Embryonic facial prominence (tissue), 1 donor: Measurements from ENCODE around the gene CERS5.
"Not testable (repeated sequence)": the region's sequence is repeated elsewhere in the genome, so short reads cannot be mapped to it uniquely, and the experiment has no call there.

Source experiments
- DNase-seq: peaks from one replicate; pipeline ENCODE4 v3.0.0-alpha.2; 2016; ENCODE audit errors: extremely low spot score

The CERS5 gene

DNA sequence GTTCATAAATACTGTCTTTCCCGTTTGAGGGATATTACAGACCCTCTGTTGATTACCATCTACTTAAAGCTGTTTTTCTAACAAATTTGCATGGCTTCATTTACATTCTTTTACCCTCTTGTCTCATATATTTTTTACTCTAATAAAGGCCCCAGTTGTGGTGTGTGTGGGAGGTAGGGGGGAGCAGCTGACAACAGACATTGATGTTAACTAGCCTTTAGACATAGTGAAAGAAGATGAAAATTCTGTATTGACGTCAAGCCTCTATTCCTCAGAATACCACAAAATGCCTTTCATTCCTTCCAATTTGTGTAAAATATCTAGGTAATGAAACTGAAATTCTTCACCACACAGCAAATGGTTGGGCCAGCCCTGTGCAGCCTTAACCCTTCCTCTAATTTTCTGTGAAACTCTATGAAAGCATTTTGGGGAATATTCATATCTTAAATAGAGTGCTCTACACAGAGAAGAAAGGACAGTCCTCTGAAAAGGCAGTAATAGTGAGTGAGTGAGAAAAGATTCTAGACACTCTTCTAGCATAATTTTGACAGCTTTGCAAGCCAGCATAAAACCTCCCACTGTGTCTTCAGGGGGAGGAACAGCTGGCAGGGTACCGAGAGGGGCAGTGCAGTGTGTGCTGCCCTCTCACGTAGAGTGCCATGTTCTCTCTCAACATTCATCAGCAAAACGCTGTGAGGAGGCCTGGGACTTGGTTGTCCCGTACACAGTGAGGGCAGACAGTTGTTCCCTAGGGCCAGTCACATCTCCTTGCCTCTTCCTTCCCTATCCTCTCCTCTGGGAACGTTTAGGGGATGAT is 20.1 kb upstream of the CERS5 start:
- no peak for DNase-seq

DNA sequence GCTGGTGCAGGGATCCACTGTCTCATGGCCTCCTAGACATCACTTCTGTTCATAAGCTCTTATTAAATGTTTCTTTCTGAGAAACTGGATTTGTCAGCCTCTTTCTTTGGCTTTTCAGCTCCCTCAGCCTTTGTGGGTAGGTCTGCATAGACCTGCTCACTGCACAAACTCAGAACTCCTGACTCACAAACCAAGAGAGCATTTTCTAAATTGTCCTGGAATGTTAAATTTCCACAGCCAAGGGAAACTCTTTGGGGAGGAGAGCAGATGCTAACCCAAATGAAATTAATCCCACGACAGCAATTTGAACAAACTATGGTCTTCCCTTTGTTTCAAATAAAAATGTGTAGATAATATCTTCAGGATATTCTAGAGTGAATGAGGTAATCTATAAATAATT is 19.5 kb upstream of the CERS5 start:
- DNase-seq: no peak

DNA sequence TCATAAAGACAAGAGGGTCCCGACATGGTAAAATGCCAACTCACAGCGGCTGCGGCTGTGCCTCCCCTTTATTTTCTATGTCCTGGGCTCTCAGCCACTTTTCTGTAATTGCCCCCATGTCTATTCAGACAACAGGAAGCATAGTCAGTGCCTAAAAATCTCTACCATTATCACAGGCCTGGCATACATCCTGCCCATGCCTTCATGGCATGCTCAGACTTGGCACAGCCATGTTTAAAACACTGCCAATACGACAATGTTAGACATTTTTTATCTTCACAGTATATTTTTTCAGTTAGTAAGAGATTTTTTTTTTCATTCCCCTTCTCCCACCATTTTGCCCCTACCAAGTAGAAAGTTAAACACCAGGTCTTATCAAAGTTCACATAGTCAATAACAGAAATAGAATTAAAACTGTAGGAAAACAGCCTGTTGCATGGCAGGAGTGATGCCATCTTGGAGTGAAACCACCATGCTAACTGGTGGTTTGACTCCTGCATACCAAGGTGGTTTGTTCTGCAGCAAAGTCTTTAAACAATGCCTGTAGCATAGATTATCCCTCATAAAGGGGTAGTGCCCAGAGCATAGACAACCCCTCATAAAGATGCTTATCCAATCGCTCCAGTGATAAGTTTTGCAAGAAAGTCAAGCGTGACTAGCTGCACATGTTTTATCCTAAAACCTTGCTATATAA is 18.9 kb upstream of the CERS5 start:
- no peak for DNase-seq

DNA sequence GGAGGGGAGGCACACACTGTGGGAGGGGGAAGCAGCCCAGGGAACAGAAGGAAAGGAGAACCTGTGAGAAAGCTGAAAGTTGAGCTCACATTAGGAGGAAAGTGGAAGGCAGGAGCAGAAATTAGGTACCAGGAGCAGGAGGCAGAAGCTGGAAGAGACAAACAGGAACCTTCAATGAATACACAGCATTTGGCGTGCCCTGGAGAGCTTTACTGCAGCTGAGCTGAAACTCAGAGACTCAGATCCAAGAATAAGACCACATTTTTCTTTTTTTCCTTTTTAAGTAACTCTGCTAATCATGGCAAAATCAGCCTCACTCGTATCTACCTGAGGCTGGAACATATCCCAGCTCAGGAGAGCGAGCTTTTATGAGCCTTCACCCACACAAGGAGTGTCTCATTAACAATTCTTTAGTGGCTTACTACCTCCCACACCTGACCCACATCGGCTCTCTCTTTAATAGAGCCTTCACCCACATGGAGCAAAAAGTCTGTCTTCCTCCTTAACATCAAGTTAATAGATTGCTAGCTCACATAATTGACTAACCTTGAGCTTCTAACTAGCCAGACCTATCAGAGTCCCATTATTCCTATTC is 18.2 kb upstream of the CERS5 start:
- DNase-seq: no peak

DNA sequence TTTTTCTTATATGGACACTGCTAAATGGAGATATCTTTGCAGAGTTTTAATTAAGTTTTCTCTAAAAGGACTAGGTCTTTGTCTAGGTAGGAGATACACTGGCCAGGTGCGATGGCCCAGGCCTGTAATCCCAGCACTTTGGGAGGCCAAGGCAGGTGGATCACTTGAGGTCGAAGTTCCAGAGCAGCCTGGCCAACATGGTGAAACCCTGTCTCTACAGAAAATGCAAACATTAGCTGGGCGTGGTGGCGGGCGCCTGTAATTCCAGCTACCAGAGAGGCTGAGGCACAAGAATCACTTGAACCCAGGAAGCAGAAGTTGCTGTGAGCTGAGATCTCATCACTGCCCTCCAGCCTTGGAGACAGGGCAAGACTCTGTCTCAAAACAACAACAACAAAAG is 17.1 kb upstream of the CERS5 start:
- no peak for DNase-seq

DNA sequence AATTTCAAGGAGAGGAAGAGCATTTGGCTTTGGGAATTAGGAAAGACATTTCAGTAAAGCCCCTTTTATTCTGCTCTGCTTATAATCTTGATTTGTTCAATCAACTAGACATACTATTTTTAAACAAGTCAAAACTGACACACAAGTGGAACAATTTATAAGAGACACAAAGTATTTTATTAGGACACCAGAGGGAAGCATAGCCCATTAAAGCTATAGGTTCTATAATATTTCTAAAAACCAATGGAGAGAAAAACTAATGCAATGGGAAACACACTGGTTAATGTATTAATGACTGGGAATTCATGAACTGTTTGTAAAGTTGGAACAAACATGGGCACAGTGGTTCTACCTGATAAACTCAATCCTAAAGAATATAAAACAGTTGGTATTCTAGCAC is 15.3 kb upstream of the CERS5 start:
- DNase-seq: no peak

DNA sequence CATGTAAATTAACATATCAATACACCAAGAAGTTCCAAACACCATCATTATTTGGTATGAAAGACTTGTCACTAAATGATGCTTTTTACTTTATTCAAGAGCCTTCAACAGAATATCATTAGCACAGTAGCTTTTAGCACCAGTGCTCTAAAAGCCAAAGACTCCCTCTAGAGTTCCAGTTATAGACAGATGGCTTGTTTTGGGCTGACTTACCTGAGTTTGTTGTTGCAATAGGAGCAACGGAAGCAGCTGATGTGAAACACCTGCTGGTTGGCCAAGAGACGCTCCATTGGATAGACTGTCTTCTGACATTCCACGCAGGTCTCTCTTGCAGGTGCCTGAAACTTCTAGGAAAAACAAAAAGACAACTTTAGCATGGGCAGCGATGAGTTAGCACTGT is 14.5 kb upstream of the CERS5 start:
- DNase-seq: no peak

DNA sequence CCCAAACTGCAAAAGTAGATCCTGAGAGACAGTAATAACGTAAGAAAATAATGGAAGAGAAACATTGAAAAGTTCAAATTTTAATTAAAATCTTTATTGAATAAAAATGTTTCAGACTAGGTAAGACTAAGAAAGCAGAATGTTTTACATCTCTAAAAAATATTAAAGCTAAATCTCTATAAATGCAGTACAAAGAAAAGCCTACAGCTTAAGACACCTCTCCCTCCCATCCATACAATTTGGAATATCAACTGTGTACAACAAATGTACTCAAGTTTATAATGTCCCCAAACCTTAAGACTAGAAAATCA is 8.5 kb upstream of the CERS5 start:
- DNase-seq: no peak

DNA sequence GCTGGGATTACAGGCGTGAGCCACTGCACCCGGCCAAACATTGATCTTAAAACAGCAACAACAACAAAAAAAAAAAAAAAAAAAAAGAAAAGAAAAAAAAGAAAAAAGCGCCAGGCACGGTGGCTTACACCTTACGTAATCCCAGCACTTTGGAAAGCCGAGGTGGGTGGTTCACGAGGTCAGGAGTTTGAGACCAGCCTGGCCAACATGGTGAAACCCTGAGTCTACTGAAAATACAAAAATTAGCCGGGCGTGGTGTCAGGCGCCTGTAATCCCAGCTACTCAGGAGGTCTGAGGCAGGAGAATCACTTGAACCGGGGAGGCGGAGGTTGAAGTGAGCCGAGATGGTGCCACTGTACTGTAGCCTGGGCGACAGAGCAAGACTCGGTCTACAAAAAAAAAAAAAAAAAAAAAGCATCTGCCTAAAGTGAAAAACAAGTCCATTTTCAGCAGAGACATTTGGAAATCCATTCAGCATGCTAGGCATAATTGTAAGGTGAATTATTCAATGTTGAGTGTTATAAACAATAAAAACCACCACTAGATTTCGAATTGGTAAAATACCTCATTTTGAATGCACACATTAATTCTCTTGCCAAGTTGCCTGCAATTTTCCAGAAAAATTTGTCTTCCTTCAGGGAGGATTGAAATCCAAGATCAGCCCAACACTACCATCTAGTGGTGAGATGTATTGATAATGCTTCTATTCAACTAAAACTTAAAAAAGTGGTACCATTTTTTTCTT is 8.0 kb upstream of the CERS5 start:
- peak; percentile 71 for DNase-seq

DNA sequence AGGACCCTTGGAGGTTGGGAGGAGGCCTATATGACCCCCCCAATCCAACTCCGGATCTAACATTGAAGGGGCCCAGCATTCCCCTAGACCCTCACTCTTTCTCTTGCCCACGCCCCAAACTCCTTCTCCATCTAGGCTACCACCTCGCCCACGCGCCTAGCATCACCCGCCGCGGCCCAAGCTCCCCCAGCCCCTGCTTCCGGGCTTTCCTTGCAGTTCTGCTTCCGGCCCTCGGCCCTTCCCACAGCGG is 445 bp downstream of the CERS5 start:
- no peak for DNase-seq

DNA sequence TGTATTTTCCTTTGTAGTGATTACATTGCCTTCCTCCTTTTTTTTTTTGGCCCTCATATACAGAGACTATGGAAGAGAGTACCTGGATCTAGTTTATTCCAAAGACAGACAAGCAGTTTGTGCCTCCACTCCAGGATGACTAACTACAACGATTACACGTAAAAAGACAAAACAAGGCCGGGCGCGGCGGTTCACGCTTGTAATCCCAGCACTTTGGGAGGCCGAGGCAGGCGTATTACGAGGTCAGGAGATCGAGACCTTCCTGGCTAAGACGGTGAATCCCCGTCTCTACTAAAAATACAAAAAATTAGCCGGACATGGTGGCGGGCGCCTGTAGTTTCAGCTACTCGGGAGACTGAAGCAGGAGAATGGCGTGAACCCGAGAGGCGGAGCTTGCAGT is 2.2 kb downstream of the CERS5 start:
- DNase-seq: no peak

DNA sequence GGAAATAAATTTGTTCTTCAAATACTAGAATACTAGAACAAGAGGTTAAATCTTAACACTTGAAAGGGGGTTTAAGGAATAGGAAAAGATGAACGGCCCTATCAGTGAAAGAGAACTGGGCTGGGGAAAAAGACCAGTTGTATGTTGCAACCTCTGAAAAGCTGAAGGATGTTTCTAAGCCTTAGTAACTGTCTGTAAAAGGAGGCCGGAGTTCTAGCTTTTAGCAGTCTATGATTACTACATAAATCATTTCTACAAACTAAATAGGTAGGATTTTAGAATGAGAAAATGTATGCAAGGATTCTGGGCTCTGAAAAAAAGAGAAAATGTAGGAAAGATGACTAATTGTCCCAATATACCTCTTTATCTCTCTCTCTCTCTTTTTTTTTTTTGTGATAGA is 4.9 kb downstream of the CERS5 start:
- no peak for DNase-seq

DNA sequence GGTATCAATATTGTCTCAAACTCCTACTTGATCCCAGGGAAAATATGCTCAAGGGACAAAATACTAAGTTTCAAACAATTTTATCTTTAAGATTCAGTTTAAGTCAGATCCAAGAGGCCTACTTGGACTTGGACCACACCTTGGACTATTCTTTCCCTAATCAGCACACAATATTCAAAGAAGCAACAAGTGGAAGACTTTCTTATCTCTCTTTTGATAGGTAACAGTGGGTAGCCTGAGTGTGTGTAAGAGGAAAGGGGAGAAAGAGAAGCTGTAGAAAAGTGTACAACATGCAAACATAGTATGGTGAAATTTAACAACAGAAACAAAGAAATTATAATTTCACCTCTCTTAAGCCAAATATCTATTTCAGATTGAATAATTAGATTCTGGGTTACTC is 6.5 kb downstream of the CERS5 start:
- no peak for DNase-seq

DNA sequence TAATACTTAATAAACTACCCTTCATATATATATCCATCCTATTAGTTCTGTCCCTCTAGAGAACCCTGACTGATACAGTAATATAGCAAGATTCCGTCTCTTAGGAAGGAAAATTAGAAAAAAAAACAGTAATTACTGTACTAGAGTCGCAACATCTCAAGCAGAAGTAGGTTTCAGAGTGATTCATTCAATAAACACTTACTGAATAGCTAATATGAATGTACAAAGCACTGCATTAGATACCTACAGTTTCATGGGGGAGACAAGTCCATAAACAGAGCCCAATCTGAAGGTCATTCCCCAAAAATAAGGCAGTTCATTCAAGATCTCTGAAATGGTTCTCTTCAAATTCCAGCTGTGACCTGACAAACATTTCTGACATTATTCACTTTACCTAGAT is 9.9 kb downstream of the CERS5 start:
- no peak for DNase-seq

DNA sequence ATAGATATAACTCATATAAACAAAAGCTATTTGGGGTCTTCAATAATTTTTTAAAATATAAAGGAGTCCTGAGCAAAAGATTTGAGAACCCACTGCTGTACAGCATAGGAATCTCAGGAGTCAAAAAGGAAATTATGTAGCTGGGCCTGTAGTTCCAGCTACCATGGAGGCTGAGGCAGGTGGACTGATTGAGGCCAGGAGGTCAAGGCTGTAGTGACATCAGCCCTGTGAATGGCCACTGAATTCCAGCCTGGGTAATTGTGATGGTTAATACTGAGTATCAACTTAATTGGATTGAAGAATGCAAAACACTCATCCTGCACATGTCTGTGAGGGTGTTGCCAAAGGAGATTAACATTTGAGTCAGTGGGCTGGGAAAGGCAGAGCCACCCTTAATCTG is 10.5 kb downstream of the CERS5 start:
- no peak for DNase-seq

DNA sequence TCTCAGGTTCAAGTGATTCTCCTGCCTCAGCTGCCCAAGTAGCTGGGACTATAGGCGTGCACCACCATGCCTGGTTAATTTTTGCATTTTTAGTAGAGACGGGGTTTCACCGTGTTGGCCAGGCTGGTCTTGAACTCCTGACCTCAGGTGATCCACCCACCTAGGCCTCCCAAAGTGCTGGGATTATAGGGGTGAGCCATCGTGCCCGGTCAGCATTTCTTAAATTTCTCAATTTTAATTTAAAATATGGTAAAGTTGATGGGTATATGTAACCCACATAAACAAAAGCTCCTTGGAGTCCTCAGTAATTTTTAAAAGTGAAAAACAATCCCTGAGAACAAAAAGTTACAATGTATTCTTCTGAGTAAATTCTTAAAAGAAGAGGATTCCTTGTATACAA is 12.2 kb downstream of the CERS5 start:
- not testable (repeated sequence) for DNase-seq

DNA sequence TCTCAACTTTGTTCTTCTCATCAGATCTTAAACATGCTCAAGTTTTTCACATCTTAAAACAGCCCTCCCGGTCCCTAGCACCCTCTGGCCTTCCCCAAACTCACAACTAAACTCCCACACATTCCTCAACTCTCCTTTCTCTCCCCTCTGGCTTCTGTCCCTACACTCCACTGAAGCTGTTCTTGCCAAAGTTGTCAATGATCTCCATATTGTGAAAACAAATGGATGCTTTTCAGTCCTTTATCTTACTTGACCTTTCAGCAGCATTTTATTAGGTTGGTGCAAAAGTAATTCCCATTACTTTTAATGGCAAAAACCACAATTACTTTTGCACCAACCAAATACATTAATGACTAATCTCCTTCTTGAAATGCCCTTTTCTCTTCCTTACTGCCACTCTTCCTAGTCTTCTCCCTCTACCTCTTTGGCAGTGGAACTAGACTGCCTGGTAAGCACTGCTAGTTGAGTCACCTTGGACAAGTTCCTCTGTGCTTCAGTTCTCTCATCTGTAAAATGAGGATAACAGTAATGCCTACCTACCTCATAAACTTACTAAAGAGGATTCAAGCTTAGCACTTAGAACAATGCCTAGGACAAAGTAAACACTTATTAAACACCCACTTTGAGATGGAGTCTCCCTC is 16.0 kb downstream of the CERS5 start:
- DNase-seq: no peak

DNA sequence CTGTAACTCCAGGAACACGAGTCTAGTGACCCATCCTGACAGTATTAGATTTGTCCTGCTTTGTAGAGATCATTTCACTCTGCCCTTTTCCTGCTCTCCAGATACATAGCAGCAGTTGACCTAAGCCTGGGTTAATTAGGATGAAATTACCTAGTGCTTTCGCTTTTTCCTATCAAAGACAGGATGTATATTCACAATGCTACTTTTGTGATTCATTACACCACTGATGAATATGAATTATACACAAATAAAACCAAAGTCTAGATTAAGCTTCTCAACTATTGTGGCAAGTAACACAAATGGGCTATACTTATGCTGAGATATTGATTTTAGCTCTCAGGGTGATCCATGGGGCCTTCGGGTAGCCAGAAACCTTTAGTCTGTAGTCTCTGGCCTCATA is 17.9 kb downstream of the CERS5 start:
- no peak for DNase-seq

DNA sequence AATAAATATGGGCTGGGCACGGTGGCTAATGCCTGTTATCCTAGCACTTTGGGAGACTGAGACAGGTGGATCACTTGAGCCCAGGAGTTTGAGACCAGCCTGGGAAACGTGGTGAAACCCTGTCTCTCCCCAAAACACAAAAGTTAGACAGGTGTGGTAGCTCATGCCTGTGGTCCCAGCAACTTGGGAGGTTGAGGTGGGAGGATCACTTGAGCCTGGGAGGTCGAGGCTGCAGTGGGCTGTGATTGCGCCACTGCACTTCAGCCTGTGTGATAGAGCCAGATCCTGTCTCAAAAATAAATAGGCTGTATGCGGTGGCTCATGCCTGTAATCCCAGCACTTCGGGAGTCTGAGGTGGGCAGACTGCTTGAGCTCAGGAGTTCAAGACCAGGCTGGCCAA is 19.2 kb downstream of the CERS5 start:
- DNase-seq: not testable (repeated sequence)

DNA sequence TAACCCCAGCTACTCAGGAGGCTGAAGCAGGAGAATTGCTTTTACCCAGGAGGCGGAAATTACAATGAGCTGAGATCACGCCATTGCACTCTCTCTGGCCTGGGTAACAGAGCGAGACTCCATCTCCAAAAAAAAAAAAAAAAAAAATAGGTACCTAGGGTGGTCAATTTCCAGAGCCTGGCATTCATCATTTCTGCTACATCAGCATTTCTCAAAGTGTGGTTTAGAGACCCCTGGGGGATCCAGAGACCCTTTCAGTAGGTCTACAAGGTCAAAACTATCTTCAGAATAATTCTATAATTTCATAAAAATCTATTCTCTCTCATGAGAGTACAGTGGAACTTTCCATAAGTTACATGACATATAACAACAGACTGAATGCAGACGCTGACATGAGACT is 19.9 kb downstream of the CERS5 start:
- DNase-seq: no peak

DNA sequence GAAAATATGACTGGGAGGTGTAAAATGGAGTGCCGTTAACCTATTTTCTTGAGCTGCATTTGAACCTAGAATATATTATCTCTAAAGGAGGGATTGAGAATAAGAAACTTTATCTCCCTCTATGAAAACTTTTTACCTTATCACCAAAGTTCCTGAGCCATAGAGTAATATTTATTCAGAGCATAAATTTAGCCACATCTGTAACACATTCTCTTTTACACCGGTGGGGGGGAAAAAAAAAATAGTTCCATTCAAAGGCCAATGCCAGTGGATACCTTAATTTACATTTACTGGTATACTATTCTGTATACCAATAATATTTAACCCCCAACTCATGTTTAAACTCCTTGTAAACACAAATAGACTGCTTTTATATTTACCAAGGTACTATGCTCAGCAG is 21.7 kb downstream of the CERS5 start:
- no peak for DNase-seq

DNA sequence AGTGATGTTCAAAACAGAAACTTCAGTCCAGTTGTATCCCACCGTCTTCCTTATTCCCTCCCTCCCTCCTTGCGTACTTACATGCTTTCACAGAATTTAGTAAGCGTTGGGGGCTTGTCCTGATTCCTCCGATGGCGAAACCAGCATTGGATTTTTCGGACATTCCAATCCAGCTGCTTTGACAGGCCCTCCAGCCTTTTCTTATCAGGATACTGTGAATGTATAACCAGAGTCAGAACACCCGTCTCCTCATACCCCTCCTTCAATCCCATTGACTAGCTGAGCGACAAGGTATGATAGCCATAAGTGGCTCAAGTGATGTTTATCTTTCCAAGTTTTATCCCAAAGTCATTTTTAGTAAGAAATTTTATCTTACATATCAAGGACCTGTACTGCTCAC is 24.2 kb downstream of the CERS5 start:
- DNase-seq: no peak
